Fibroblast of peridontal ligament (primary cell): ENCODE results near the gene ASB6.

Experiments
- DNase-seq: peaks from one replicate; pipeline ENCODE4 v3.0.0-alpha.2; 2010; ENCODE audit errors: extremely low read depth

Gene ASB6, protein sequence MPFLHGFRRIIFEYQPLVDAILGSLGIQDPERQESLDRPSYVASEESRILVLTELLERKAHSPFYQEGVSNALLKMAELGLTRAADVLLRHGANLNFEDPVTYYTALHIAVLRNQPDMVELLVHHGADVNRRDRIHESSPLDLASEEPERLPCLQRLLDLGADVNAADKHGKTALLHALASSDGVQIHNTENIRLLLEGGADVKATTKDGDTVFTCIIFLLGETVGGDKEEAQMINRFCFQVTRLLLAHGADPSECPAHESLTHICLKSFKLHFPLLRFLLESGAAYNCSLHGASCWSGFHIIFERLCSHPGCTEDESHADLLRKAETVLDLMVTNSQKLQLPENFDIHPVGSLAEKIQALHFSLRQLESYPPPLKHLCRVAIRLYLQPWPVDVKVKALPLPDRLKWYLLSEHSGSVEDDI

DNA sequence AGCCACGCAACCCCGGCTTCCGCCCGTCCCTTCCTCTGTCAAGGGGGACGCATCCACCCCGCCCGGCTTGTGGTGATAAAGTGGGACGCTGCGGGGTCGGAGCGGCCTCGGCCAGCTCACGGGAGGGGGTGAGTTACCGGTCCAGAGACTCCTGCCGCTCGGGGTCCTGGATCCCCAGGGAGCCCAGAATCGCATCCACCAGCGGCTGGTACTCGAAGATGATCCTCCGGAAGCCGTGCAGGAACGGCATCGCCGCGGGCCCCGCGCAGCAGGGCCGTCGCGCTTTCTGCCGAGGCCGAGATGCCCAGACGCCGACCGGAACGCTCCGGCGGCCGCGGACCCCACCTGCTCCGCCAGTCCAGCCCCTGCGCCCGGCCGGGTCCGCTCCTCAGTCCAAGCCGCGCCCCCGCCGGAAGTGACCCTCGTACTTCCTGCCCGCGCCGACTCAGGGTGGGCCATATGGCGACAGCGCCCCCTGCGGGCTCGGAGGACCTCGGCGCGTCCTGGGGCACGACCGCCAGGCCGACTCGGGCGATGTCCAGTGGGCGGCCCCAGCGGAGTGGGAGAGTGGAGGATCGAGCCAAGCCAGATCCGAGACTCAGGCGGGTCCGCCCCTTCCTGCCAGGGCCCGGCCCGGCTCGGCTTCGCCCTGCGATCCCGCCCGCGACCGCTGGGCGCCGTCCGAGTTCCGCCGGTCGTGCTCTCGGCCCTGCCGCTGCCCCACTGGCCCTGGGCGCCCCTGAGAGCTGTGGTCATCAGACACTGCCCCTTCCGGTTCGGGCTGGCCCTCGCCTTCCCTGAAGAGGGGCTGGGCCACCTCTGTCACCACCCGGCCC is at the start of gene ASB6:
TSS of gene ASB6 (minus strand) at position 402 of the 836 bp plus-strand sequence. CDS start at position 250, 152 bp downstream.
- peak; percentile 96 for DNase-seq

DNA sequence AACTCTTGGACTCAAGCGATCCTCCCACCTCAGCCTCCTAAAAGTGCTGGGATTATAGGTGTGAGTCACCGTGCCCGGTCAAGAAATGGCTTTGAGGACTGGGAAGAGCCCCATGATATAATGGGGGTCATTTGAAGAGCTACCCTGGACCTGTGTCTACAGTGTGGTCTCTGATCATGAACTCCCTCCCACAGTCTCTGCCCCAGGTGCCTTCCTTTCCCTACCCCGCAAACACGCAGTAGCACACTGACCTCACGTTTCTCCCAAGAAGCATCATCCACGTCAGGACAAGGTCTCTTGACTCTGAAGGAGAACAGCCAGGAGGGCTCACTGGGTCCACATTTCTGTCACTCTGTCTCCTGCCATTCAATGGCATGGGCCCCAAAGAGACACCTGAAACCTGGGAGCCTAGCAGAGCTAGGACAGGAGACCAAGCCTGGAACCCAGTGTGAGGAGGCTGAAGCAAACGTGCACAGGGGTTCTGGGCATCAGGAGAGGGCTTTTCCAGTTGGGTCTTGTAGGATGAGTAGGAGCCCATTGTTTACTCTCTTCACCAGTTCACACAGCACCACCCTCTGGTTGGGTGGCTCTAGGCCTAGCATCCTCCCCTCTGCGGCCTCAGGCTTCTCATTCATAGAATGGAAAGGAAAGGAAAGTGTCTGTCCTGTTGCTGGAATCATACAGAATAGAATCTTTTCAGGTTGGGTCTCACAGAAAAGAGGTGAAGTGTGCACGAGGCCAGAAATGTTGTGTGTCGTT is 46.5 kb upstream of the ASB6 start:
- no peak for DNase-seq

DNA sequence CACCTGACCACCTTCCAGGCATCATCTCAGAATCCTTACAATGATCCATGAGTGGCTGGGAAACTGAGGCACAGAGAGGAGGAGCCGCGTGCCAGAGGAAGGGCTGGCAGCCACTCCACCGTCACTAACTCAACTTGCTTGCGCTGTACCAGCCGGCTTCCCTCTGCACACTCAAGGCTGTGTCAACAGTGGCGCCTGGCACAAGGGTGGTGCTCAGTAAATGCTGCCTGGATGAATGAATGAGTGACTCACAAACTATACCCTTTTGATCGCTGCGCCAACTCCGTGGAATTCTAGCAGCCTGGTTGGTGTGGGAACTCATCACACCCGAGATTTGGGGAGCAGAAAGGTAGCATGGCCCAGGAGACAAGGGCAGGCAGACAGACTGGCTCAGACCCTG is 45.4 kb upstream of the ASB6 start:
- no peak for DNase-seq

DNA sequence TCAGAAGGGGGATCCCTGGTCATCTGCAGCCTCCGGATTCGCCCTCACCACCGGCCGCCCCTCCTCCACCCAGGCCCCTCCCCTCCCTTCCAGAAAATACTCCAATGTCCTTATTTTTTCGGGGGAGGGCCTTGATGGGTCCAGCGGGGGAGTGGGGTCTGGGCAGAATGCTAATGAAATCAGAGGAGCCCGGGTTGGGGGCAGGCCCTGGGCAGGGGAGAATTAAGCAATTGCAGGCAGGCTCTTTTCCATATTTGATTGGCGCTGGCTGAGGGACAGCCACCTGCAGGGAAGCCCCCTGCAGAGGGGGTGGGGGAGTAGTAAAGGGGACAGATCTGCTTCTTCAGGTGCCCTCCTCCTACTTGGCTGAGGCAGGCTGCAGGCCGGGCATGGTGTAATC is 44.8 kb upstream of the ASB6 start:
- no peak for DNase-seq

DNA sequence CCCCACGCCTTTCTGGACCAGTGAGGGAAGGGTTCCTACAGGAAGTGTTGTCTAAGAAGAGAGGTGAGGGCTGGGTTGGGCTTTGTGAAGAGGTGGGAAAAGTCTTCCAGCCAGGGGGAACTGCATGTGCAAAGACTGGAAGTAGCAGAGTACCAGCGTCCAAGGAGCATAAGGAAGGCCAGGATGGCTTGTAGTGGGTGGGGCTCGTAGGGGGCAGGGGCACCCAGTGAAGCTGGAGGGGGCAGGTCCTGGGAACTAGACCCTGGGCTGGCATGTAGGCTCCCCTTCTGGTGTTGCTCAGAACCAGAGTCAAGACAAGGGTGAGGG is 43.9 kb upstream of the ASB6 start:
- DNase-seq = no peak

DNA sequence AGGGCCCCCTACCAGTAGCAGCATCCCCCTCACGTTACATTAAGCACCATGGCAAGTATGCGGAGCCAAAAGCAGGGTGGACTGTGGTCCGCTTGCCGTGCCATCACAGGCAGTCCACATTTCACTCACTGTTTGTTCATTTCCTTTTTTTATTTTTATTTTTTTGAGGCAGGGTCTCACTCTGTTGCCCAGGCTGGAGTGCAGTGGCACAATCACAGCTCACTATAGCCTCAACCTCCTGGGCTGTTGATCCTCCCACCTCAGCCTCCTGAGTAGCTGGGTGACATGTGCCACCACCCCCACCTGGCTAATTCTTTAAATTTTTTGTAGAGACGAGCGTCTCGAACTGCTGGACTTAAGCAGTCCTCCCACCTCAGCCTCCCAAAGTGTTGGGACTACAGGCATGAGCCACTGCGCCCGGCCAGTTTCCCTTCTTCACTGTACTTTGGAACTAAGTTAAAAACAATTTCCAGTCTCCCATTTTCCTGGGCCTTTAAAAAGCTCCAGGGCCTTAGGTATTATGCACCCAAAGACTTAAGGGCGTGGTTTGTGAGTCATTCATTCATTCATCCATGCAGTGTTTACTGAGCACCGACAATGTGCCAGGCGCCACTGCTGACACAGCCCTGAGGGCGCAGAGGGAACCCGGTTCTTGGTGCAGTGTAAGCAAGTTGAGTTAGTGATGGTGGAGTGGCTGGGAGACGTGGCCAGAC is 43.4 kb upstream of the ASB6 start:
- DNase-seq = peak; percentile 62

DNA sequence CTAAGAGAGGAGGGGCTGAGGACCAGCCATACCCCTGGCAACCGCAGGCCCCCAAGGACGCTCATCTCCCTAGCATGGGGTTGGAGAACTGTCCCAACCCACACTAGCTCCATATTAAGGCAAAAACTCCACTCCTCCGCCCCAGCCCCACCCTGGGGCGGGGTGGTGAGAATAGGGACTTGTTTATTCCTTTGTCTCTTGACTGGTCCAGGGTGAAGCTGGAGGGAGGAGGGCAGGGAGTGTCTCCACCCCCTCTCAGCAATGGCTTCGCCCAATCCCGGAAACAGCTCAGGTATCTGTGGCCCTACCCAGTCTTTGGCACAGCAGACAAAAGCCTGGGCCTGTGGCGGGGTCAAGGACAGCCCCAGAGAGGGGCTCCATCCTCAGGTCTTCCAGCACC is 40.4 kb upstream of the ASB6 start:
- DNase-seq = no peak

DNA sequence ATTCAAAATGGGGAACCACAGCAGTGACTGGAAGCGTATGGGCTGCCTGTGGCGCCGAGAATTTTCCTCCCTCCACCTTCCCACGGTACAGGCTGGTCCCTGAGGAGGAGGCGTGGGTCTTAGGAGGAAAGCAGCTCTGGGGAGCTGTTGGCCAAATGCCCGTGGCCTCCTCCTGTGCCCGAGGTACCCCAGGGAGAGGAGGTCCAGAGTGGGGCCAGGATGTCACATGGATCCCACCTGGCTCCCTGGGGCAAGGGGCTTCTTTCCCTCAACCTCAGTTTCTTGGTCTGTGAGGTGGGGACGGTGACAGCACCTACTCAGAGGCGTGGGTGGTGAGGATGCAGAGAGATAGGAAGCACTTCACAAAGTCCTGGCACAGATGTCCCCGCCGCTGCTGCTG is 40.0 kb upstream of the ASB6 start:
- DNase-seq = no peak

DNA sequence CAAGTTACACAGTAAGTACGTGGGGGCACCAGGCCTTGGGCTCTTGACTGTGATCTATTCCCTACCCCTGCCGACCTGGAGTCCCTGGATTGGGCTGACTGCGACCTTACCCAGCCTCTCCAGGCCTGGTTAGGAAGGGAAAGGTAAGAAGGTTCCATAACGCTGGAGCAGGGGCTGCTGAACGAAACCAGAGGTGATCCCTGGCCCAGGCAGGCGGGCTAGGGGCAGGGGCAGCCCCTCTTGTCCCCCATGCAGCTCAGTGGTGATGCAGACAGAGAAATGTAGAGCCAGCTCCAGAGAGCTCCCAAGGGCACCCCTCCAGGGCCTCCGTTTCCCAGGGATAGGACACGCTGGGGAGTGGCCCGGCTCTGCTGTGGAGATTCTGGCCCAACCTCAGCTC is 37.6 kb upstream of the ASB6 start:
- no peak for DNase-seq

DNA sequence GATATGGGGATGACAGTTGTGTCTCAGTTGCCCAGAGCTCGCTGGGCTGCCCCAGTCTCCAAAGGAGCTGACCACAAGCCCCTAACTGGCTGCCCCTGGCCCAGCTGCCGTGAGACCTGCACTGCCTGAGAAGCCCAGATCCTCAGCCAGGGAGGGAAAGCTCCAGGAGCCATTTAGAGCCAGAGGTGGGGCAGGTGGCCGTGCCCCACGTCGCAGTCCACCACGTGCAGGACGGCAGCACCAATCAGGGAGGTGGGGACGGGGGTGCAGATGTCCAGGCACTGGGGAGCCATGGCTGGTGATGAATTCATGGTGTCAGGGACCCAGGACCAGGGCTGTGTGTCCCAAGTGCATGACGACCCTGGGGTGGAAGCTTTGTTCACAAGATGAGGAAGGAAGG is 36.9 kb upstream of the ASB6 start:
- DNase-seq = no peak

DNA sequence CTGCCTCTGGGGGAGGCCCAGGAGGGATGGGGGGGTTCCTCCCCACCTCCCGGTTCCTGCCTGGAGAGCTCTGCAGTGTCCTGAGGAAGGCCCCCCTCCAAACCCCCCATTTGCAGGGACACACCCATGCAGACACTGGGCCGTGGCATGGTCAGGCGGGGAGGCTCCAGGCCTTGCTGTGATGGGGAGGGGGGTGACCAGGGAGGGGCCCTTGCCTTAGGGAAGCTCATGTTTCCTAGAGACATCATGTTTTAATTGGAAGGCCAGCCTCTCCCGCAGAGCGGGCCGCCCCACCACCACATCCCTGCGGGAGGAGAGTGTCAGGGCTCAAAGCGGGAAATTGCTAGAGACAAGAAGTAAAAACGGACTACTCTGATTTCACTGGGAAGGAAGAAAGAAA is 35.5 kb upstream of the ASB6 start:
- peak; percentile 57 for DNase-seq

DNA sequence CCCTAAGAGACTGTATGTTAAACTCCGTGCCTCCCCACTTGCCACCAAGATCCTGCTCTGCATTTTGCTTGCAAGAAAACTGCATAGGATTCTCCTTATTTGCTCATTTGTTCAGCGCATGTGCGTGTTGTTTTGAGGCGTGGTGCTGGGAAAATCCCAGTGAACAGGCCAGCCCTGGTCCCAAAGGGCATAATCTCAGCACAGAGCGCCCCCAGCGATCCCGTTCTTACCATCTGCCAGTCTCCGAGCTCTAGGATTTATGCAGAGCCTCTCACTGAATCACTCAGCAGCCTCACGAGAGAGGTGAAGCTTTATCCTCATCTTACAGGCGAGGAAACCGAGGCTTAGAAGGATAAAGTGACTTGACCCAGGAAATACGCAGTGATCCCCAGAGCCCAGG is 35.0 kb upstream of the ASB6 start:
- peak; percentile 86 for DNase-seq

DNA sequence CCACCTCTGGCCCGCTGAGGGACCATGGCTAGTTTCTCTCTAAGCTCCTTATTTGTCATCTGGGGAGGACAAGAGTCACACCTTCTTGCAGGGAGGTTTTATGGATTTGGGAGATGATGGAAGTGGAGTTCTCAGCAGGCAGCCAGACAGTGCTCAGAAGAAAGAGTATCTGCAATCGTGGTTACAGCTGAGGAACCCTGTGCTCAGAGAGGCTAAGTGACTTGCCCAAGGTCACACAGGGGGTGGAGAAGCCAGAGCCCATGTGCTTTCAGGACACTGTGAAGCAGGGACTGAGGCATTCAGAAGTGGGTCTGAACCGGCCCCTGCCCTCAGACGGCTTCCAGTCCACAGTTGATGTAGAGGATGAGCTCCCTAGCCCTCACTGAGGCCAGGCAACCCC is 34.3 kb upstream of the ASB6 start:
- no peak for DNase-seq

DNA sequence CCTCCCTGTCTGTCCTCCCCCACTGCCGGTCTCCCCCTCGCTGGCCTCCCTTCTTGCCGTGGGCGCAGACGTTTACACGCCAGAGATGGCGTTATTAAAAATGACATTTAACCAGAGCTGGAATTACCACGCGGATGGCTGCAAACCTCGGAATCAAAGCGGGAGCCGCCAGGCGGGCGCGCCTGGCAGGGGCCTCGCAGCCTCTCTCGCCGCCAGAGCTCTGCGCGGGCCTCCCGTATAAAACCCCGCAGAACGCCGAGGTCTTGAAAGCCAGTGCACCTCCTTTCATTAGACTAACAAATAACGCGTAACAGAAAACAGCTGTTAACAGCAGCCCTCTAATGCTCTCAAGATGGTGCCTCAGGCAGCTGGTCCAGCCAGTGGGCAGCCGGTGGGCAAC is 33.7 kb upstream of the ASB6 start:
- no peak for DNase-seq

DNA sequence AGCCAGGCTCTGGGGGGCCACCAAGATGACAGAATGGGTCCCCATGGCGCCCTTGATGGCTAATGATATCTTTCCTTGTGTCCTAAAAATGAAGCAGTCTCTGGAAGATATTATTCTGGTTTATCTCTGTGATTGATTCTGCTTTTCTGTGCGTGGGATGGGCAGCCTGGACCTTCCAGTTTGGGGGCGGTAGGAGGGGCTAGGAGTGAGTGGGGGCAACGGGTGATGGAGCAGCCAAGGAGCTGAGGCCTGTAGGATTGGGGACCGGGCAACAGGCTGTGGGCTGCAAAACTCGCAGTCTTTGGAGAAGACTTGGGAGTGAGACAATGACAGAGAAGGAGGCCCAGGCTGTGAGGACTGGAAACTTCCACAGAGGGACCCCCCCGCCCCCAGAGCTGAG is 32.3 kb upstream of the ASB6 start:
- DNase-seq = no peak

DNA sequence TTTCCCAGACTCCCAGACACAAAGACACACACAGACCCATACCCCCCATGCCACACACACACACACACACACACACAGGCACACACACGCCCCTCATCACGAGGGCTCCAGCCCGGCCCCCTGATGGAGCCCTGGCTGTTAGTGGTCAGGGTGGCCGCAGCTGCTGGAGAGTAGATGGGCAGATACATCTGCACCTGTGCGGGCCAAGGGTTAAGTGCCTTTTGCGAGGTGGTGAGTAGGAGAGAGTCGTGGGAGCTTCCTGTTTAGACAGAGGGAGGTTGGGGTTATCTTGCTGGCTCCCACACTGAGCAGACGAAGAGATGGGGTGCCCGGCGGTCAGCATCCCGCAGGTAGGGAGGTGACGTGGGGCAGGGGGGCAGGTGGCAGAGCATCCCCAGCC is 31.7 kb upstream of the ASB6 start:
- no peak for DNase-seq

DNA sequence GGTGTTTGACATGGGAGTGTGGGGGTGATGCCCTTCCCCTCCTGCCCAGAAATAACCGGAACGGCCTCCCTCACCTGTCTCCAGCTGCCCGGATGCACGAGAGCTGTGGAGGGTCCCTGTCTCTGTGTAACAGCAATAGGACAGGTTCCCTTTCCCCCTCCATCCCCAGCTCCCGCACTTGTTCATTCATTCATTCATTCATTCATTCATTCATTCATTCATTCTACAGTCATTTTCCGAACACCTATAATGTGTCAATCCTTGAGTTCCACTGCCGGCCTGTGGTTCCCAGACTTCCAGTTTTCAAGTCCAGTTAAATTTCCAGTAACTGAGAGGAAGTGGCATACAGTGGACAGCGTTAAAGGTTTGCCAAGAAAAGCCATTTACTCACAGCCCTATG is 30.8 kb upstream of the ASB6 start:
- DNase-seq = no peak

DNA sequence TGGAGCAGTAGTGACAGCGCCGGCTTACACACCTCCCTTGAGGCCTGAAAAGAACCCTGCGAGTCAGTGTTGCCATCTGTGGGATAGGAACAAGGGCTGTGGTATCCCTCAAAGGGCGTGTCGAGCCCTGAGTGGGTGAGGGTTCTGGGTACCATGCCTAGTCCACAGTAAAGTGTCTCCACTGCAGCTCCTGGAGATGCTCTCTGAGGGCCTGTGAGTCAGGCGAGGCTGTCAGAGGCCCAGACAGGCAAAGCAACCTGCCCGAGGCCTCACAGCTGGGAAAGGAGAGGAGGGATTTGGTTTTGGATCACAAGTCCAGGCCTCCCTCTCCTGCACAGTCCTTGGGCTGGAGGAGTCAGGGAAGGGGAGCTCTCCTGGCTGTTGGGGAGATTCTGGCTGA is 29.6 kb upstream of the ASB6 start:
- no peak for DNase-seq

DNA sequence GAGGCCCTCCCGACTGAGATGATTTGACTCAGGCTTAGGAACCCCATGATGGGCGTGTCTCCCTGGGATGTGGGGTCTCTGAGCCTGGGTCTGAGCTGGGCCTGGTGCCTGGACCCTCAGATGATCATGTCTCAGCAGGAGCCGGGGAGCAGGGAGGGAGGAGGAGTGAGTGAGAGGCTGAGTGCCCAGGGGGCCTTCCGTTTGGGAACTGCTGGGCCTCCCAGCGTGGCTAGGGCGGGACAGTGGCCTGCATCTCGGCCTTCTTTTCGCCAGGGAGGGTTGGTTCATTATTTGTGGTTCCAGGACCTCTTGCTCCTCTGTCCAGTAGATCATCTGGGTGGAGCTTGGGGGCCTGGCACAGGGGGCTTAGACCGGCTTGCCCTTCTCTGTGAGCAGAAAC is 29.1 kb upstream of the ASB6 start:
- no peak for DNase-seq

DNA sequence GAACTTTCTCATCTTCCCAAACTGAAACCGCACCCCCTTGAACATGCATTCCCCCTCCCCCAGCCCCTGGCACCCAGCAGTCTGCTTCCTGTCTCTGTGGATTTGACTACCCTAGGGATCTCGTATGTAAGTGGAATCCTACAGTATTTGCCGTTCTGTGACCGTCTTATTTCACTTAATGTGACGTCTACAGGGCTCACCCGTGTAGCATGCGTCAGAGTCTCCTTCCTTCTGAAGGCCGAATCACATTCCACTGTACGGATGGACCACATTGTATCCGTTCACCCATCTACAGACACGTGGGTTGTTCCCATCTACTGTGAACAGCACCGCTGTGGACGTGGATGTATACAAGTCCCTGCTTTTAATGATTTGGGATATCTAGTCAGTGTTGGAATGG is 28.0 kb upstream of the ASB6 start:
- peak; percentile 62 for DNase-seq

DNA sequence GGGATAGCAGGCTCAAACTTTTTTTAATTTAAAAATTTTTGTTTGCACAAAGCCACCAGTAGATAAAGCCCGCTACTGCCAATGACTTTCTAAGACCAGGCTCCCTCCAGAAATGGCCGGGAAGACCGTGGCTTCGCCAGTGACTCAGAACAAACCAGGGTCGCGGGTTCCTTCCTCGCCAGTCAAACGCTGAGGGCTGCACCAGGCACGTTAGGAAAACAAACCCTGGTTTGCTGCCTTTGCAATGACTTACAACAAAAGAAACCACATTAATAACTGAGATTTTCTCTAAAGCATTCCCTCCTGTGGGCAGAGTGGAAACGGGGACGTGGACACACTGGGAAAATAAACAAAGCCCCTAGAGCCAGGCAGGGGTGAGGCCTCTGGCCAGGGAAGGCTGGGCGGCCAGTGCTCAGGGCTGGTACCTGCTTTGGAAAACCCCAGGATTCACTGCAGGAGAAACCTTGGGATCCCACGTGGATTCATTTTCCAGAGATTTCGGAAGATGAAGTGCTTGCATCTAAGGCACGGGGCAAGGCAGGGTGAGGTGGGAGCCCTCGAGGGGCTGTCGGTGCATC is 27.3 kb upstream of the ASB6 start:
- DNase-seq = peak; percentile 87

DNA sequence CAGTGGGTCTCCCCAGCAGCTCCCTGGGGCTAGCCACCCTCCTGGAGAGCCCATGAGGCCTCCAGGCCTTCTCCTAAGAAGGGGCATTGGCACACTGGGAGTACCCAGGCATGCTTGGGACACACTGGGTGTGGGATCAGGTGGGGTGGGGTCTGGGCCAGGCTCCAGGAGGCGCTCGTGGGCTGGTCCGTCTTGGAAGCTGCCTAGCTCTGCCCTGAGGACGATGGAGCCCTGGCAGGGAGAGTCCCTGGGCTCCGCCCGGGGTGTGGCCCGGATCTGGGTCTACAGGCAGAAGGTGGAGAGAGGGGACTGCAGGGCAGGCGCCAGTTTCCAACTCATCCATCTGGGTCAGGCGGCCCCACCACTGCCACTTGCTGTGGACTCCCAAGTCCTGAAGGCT is 25.9 kb upstream of the ASB6 start:
- DNase-seq = no peak
